ENCODE measurements around the gene SAFB2.

SAFB2 gene

GRCh38 chr19:5595745-5596144 is 26.8 kb downstream of the SAFB2 start:
- no peak overlapping the region for H3K4me3 ChIP-seq (ENCODE audit: low read depth, low read length)
- TF ChIP-seq CTCF (IDR thresholded peaks at IDR 0.05; ENCODE audit: low read depth, low read length): no peak

- H3K4me3 ChIP-seq (ENCODE audit: low read depth, low read length): no peak overlapping the region
- TF ChIP-seq CTCF (IDR thresholded peaks at IDR 0.05; ENCODE audit: low read depth, low read length): no peak
Observed at GRCh38 chr19:5595129-5595528, 27.4 kb downstream of the SAFB2 start.

- no peak for TF ChIP-seq CTCF (IDR thresholded peaks at IDR 0.05; ENCODE audit: low read depth, low read length)
- no peak overlapping the region for H3K4me3 ChIP-seq (ENCODE audit: low read depth, low read length)
Observed at GRCh38 chr19:5594521-5594950, 28.0 kb downstream of the SAFB2 start.

- no peak for TF ChIP-seq CTCF (IDR thresholded peaks at IDR 0.05; ENCODE audit: low read depth, low read length)
- no peak overlapping the region for H3K4me3 ChIP-seq (ENCODE audit: low read depth, low read length)
Observed at GRCh38 chr19:5593343-5594255, 29.0 kb downstream of the SAFB2 start.

- TF ChIP-seq CTCF (IDR thresholded peaks at IDR 0.05; ENCODE audit: low read depth, low read length): no peak
- no peak overlapping the region for H3K4me3 ChIP-seq (ENCODE audit: low read depth, low read length)
Observed at GRCh38 chr19:5592531-5593342, 29.8 kb downstream of the SAFB2 start.

GRCh38 chr19:5591476-5591875 is 31.1 kb downstream of the SAFB2 start:
- no peak overlapping the region for H3K4me3 ChIP-seq (ENCODE audit: low read depth, low read length)
- TF ChIP-seq CTCF (IDR thresholded peaks at IDR 0.05; ENCODE audit: low read depth, low read length): no peak

GRCh38 chr19:5590865-5591154 is 31.8 kb downstream of the SAFB2 start:
- H3K4me3 ChIP-seq (ENCODE audit: low read depth, low read length): no peak overlapping the region

More at GRCh38 chr19:5590865-5591154, 31.8 kb downstream of the SAFB2 start:
- no peak for TF ChIP-seq CTCF (IDR thresholded peaks at IDR 0.05; ENCODE audit: low read depth, low read length)

Measured in WI38 (cell line).